Measurements from ENCODE around the gene CES1.
"Not testable (repeated sequence)": the region's sequence is repeated elsewhere in the genome, so short reads cannot be mapped to it uniquely, and the experiment has no call there.

The CES1 gene

DNA sequence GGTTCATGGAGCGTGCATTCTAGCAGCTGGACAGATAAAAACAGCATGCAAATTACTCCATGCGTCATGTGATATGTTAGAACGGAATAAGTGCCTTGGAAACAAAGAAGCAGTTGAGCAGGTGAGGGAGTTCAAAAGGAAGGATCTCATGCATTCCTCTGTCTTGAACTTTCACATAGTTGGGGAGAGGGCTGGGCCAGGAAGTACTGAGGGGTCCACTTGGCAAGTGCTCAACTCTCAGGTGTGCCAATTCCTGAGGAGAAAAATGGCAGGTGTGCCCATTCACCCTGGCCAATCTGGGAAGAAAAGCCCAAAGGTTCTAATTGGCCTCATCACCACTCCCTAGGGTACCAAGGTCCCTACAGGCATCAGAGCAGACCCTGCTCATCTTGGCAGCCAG, 67.7 kb downstream of the CES1 start:
- Histone ChIP-seq H3K27ac (ENCODE audit: low read length) (no peak overlapping the region), H3K27me3 (replicated peaks; ENCODE audit: insufficient read depth, low read length) (no peaks in the 10 kb centered on the region), H3K9me3 (replicated peaks; ENCODE audit: insufficient read depth, low read length) (no peaks in the 10 kb centered on the region), H3K36me3 (replicated peaks; ENCODE audit: insufficient read depth, low read length) (no peaks in the 10 kb centered on the region), H3K9me2 (replicated peaks; ENCODE audit: insufficient read depth, low read length) (no peaks in the 10 kb centered on the region), H3K79me2 (ENCODE audit: low read length) (no peaks in the 10 kb centered on the region), H3K9ac (ENCODE audit: low read length) (no peak overlapping the region), H3K4me2 (ENCODE audit: low read depth, low read length) (no peak overlapping the region), H3K4me3 (ENCODE audit: low read length) (no peak overlapping the region), H2AFZ (ENCODE audit: low read length) (no peak overlapping the region), H3K4me1 (ENCODE audit: low read length) (no peaks in the 10 kb centered on the region), H3F3A (ENCODE audit: insufficient read depth, low read length) (no peaks in the 10 kb centered on the region), H4K20me1 (ENCODE audit: insufficient read depth, low read length) (no peaks in the 10 kb centered on the region)
- TF ChIP-seq EZH2 (optimal IDR thresholded peaks at IDR 0.05; ENCODE audit: low read depth, low read length) (no peak), EZH2phosphoT487 (IDR thresholded peaks at IDR 0.05; ENCODE audit: low read length) (no peak)
- TF ChIP-seq, protein P1, sequence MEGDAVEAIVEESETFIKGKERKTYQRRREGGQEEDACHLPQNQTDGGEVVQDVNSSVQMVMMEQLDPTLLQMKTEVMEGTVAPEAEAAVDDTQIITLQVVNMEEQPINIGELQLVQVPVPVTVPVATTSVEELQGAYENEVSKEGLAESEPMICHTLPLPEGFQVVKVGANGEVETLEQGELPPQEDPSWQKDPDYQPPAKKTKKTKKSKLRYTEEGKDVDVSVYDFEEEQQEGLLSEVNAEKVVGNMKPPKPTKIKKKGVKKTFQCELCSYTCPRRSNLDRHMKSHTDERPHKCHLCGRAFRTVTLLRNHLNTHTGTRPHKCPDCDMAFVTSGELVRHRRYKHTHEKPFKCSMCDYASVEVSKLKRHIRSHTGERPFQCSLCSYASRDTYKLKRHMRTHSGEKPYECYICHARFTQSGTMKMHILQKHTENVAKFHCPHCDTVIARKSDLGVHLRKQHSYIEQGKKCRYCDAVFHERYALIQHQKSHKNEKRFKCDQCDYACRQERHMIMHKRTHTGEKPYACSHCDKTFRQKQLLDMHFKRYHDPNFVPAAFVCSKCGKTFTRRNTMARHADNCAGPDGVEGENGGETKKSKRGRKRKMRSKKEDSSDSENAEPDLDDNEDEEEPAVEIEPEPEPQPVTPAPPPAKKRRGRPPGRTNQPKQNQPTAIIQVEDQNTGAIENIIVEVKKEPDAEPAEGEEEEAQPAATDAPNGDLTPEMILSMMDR (IDR thresholded peaks at IDR 0.05; ENCODE audit: low read length), result no peak
- DNase-seq, result no peak

DNA sequence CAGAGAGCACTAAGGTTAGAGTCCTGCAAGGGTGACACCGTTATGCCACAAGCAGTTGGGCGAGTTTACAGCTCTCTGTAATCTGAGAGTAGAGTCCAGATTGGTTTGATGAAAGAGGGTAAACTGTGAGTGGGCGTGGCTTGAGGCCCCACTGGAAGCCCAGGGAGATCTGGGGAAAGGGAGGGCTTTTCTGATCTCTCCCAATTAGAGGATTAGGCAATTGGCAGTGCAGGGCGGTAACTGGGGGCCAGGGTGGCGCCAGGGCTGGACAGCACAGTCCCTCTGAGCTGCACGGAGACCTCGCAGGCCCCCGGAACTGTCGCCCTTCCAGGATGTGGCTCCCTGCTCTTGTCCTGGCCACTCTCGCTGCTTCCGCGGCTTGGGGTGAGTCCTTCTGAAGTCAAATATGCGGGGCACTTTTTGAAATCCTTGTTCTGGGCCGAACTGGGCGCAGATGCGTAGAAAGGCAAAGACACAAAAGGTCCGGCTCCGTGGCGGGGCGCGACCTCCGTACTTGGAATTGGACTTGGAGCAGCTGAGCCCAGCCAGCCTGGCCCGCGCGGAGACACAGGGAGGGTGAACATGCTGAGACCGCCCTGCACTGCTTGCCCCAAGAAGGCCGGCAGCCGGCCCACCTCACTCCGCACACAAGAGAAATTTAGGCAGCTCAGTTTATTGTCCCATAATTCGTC, 72.4 kb downstream of the CES1 start:
- H3F3A ChIP-seq (ENCODE audit: insufficient read depth, low read length), result no peaks in the 10 kb centered on the region
- H2AFZ ChIP-seq (ENCODE audit: low read length), result no peak overlapping the region
- no peaks in the 10 kb centered on the region for H3K9me2 ChIP-seq (replicated peaks; ENCODE audit: insufficient read depth, low read length)
- H3K27me3 ChIP-seq (replicated peaks; ENCODE audit: insufficient read depth, low read length), result no peaks in the 10 kb centered on the region
- no peak overlapping the region for H3K27ac ChIP-seq (ENCODE audit: low read length)
- H3K9ac ChIP-seq (ENCODE audit: low read length), result no peak overlapping the region
- no peak overlapping the region for H3K4me3 ChIP-seq (ENCODE audit: low read length)
- H3K9me3 ChIP-seq (replicated peaks; ENCODE audit: insufficient read depth, low read length), result no peaks in the 10 kb centered on the region
- H3K79me2 ChIP-seq (ENCODE audit: low read length), result no peaks in the 10 kb centered on the region
- DNase-seq, result no peak
- H3K4me1 ChIP-seq (ENCODE audit: low read length), result no peaks in the 10 kb centered on the region
- no peaks in the 10 kb centered on the region for H3K36me3 ChIP-seq (replicated peaks; ENCODE audit: insufficient read depth, low read length)
- no peaks in the 10 kb centered on the region for H4K20me1 ChIP-seq (ENCODE audit: insufficient read depth, low read length)
- H3K4me2 ChIP-seq (ENCODE audit: low read depth, low read length), result no peak overlapping the region
- TF ChIP-seq EZH2 (optimal IDR thresholded peaks at IDR 0.05; ENCODE audit: low read depth, low read length) (no peak), EZH2phosphoT487 (IDR thresholded peaks at IDR 0.05; ENCODE audit: low read length) (no peak)
- TF ChIP-seq, protein P1 (IDR thresholded peaks at IDR 0.05; ENCODE audit: low read length), result no peak

DNA sequence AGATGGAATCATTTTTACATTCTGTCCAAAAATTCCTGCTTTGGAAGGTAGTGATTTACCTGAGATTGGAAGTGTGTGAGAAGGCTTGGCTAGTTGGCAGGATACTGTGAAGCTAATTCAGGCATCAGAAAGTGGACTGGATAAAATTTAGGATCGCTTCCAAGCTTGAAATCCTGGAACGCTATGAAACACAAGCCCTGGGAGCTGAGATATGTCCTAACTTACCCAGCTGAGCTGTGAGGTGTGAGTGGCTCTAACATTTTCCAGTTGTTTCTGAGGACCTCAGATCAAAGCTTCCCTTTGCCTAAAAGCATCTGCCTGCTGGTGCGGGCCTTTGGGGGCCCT, 73.0 kb downstream of the CES1 start:
- H3K27ac ChIP-seq (ENCODE audit: low read length); H3K9me2 ChIP-seq (replicated peaks; ENCODE audit: insufficient read depth, low read length); H3K27me3 ChIP-seq (replicated peaks; ENCODE audit: insufficient read depth, low read length); H3K79me2 ChIP-seq (ENCODE audit: low read length); H3K4me2 ChIP-seq (ENCODE audit: low read depth, low read length); H3K9ac ChIP-seq (ENCODE audit: low read length); H3K36me3 ChIP-seq (replicated peaks; ENCODE audit: insufficient read depth, low read length); H2AFZ ChIP-seq (ENCODE audit: low read length); H4K20me1 ChIP-seq (ENCODE audit: insufficient read depth, low read length); H3F3A ChIP-seq (ENCODE audit: insufficient read depth, low read length); H3K9me3 ChIP-seq (replicated peaks; ENCODE audit: insufficient read depth, low read length); H3K4me3 ChIP-seq (ENCODE audit: low read length); H3K4me1 ChIP-seq (ENCODE audit: low read length); DNase-seq: not testable (repeated sequence)

DNA sequence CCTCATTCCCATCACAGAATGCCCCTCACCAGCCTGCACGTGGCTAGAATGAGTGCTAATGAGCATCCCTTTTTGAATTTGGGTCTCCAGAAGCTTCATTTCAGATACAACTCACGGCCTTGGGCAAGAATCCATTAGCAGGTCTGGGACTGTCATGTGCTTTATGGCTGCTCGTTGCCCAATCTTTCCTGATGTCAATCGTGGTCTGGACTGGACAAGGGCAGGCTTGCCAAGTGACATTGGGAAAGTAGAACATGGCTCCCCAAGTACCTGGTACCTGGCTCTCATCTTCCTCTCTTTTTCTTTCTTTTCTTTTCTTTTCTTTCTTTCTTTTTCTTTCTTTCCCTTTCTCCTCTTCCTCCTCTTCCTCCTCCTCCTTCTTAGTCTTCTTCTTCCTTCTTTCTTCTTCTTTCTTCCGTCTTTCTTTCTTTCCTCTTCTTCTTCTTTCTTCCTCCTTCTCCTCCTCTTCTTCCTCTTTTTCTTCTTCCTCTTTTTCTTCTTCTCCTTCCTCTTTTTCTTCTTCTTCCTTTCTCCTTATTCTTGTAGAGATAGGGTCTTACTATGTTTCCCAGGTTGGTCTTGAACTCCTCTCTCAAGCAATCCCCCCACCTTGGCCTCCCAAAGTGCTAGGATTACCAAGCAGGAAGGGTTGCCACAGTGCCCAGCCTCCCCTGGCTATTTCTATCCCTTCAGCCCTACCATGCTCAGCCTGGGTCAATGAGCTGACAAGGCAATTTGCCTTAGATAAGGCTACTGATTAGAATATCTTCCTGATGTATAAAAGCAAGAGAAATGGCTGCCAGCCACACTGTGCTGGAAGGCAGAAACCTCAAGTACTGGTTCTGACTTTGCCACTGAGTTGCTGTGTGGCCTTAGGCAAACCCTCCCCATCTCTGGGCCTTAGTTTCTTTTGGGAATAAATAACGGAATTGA, 75.0 kb downstream of the CES1 start:
- H3K79me2 ChIP-seq (ENCODE audit: low read length); DNase-seq; H3K27me3 ChIP-seq (replicated peaks; ENCODE audit: insufficient read depth, low read length); H3K9me3 ChIP-seq (replicated peaks; ENCODE audit: insufficient read depth, low read length); H3K9me2 ChIP-seq (replicated peaks; ENCODE audit: insufficient read depth, low read length); H3K4me3 ChIP-seq (ENCODE audit: low read length); H4K20me1 ChIP-seq (ENCODE audit: insufficient read depth, low read length); H3K9ac ChIP-seq (ENCODE audit: low read length); H3K36me3 ChIP-seq (replicated peaks; ENCODE audit: insufficient read depth, low read length); H3K27ac ChIP-seq (ENCODE audit: low read length); H2AFZ ChIP-seq (ENCODE audit: low read length); H3K4me2 ChIP-seq (ENCODE audit: low read depth, low read length): not testable (repeated sequence)
- Histone ChIP-seq H3K4me1 (ENCODE audit: low read length) (peaks cover 13% of the 10 kb centered on the region), H3F3A (ENCODE audit: insufficient read depth, low read length) (peaks cover 13% of the 10 kb centered on the region)

Measured in MM.1S (cell line).